HepG2 (cell line): Measurements from ENCODE around the gene COL18A1. TPM values are rescaled to one million over a fixed set of nuclear protein-coding genes. Genes with fewer than 3 reads are reported as not detected.

Experiments
- ARID3A ChIP-seq: IDR thresholded peaks from 2 replicates; pipeline ENCODE4 v1.6.1; 2012; ENCODE audit warnings: low read depth, low read length, improper control_type of control experiment
- ARNT2 ChIP-seq: sonication (generic); formaldehyde crosslinking; IDR thresholded peaks from 2 replicates; pipeline ENCODE4 v1.8.0; 2022; ENCODE audit warnings: mild to moderate bottlenecking, low read depth, missing genetic modification reagents, moderate library complexity
- DRAP1 ChIP-seq: IDR thresholded peaks from 2 replicates; pipeline ENCODE4 v1.6.1; 2016; ENCODE audit warnings: missing genetic modification reagents, missing compliant biosample characterization
- HNRNPH1 ChIP-seq: fragments of 200-400 bp; formaldehyde crosslinking; optimal IDR thresholded peaks from 2 replicates; pipeline ENCODE3; 2017; ENCODE audit warnings: mild to moderate bottlenecking, low read depth, low read length
- HOXA3 ChIP-seq: sonication (generic); formaldehyde crosslinking; IDR thresholded peaks from 2 replicates; pipeline ENCODE4 v1.5.0; 2020; ENCODE audit warnings: missing genetic modification reagents
- JUN ChIP-seq: sonication (generic); formaldehyde crosslinking; IDR thresholded peaks from 2 replicates; pipeline ENCODE4 v1.4.0; 2020; ENCODE audit warnings: mild to moderate bottlenecking, missing genetic modification reagents
- MAFK ChIP-seq, 2 experiments: IDR thresholded peaks in 1 of 2; conservative IDR thresholded peaks in 1 of 2; 2 replicates each; pipeline ENCODE4 v1.6.1; 2011; ENCODE audit warnings: improper control_type of control experiment in 2 of 2, low read length in 2 of 2
- NONO ChIP-seq, 2 experiments: fragments of 450-650 bp in 1 of 2; sonication (generic) in 1 of 2; formaldehyde crosslinking in 1 of 2; IDR thresholded peaks in 1 of 2; conservative IDR thresholded peaks in 1 of 2; 2 replicates each; pipeline versions ENCODE4 v1.6.1 to v1.8.0; 2017 to 2022; ENCODE audit warnings: mild to moderate bottlenecking in 1 of 2, missing genetic modification reagents in 1 of 2, moderate library complexity in 1 of 2
- ZBTB25 ChIP-seq: IDR thresholded peaks from 2 replicates; pipeline ENCODE4 v1.6.1; 2018; ENCODE audit warnings: missing genetic modification reagents
- ZC3H4 ChIP-seq: sonication (generic); formaldehyde crosslinking; IDR thresholded peaks from 2 replicates; pipeline ENCODE4 v1.4.0; 2020; ENCODE audit warnings: missing genetic modification reagents, borderline replicate concordance
- ZFP90 ChIP-seq: sonication (generic); formaldehyde crosslinking; IDR thresholded peaks from 2 replicates; pipeline ENCODE4 v1.8.0; 2022; ENCODE audit warnings: missing genetic modification reagents, mild to moderate bottlenecking, inconsistent platforms, borderline replicate concordance
- ZHX2 ChIP-seq, 2 experiments: sonication (generic) in 1 of 2; formaldehyde crosslinking in 1 of 2; IDR thresholded peaks; 2 replicates each; pipeline versions ENCODE4 v1.6.1 to v1.9.0; 2014 to 2022; ENCODE audit warnings: antibody characterized with exemption in 1 of 2, borderline replicate concordance in 1 of 2, inconsistent platforms in 1 of 2, low read depth in 1 of 2, missing genetic modification reagents in 1 of 2
- ZMYM4 ChIP-seq: sonication (generic); formaldehyde crosslinking; IDR thresholded peaks from 2 replicates; pipeline ENCODE4 v1.8.1; 2023; ENCODE audit warnings: mild to moderate bottlenecking, missing genetic modification reagents
- ZNF263 ChIP-seq: sonication (generic); formaldehyde crosslinking; IDR thresholded peaks from 2 replicates; pipeline ENCODE4 v1.4.0; 2020; ENCODE audit warnings: missing genetic modification reagents
- ZNF264 ChIP-seq: sonication (generic); formaldehyde crosslinking; IDR thresholded peaks from 2 replicates; pipeline ENCODE4 v1.4.0; 2020; ENCODE audit warnings: missing genetic modification reagents
- ZNF432 ChIP-seq: sonication (generic); formaldehyde crosslinking; IDR thresholded peaks from 2 replicates; pipeline ENCODE4 v1.5.0; 2020; ENCODE audit warnings: missing genetic modification reagents, mild to moderate bottlenecking, borderline replicate concordance
- ZNF484 ChIP-seq: sonication (generic); formaldehyde crosslinking; IDR thresholded peaks from 2 replicates; pipeline ENCODE4 v1.5.1; 2020; ENCODE audit warnings: mild to moderate bottlenecking, low read depth, missing genetic modification reagents, borderline replicate concordance
- ZSCAN9 ChIP-seq: IDR thresholded peaks from 2 replicates; pipeline ENCODE4 v1.6.1; 2016; ENCODE audit warnings: borderline replicate concordance
- polyA plus RNA-seq, 8 experiments: library from polyadenylated mRNA; depleted of rRNA in 3 of 8; stranded (reverse) in 7 of 8; unstranded in 1 of 8; fragments of >200 nt; fragmentation: Illumina TruSeq in 4 of 8; extraction: Trizol in 4 of 8; gene quantifications; 2 replicates each; pipeline versions ENCODE4 v1.2.1 to v1.2.3, GENCODE V29; 2011 to 2016; ENCODE audit warnings: low read depth in 4 of 8, missing spikeins in 1 of 8, mixed read lengths in 1 of 8; ENCODE audit not compliant: insufficient read depth in 1 of 8
- total RNA-seq, 5 experiments: library from RNA; depleted of rRNA; stranded (reverse); fragments of >200 nt; fragmentation: Illumina TruSeq; extraction: Trizol; gene quantifications; 2 replicates each; pipeline ENCODE4 v1.2.3, GENCODE V29; 2016; ENCODE audit warnings: low read depth in 1 of 5

Gene COL18A1
- total and polyA plus RNA-seq, 2 of the 13 experiments (the other 11 are each of a cell fraction or from before 2014, with no cell fraction given), result 79.0 to 102 TPM

GRCh38 chr21:45555557-45556301, 150.8 kb downstream of the COL18A1 start (continued):
- 0 out of 2 replicates have a peak, but pooled peaks have one; percentile 25 for TF ChIP-seq ZHX2 (IDR thresholded peaks at IDR 0.05; ENCODE audit: low read depth)
- TF ChIP-seq ZHX2 (CRISPR knock-in tag; IDR thresholded peaks at IDR 0.05; ENCODE audit: borderline replicate concordance), result no peak
- TF ChIP-seq ZSCAN9 (CRISPR knock-in tag), result 0 out of 2 replicates have a peak, but pooled peaks have one; percentile 38
- no peak for TF ChIP-seq MAFK (conservative IDR thresholded peaks at IDR 0.05 in 1 of 2, IDR thresholded peaks at IDR 0.05 in 1 of 2; ENCODE audit: low read length in 2 of 2)
- TF ChIP-seq JUN (CRISPR knock-in tag), result no peak; the same call in 1 of the 2 replicates
- no peak for TF ChIP-seq NONO (IDR thresholded peaks at IDR 0.05)
- peak; percentile 51; the same call in 1 of the 2 replicates for TF ChIP-seq NONO (CRISPR knock-in tag; conservative IDR thresholded peaks at IDR 0.05)
- no peak for TF ChIP-seq ZNF484 (CRISPR knock-in tag)
- TF ChIP-seq ZMYM4 (CRISPR knock-in tag), result peak; percentile 61
- peak; percentile 47 for TF ChIP-seq ZNF264 (CRISPR knock-in tag)
- peak; percentile 85; the same call in 1 of the 2 replicates for TF ChIP-seq HOXA3 (CRISPR knock-in tag)
- 0 out of 2 replicates have a peak, but pooled peaks have one; percentile 38 for TF ChIP-seq ZC3H4
- no peak for TF ChIP-seq ARID3A
- TF ChIP-seq ZNF432, result no peak
- peak; percentile 68; the same call in 1 of the 2 replicates for TF ChIP-seq ZFP90
- no peak for TF ChIP-seq DRAP1 (CRISPR knock-in tag)
- TF ChIP-seq ARNT2 (CRISPR knock-in tag), result peak; percentile 86
- peak; percentile 22; the same call in 1 of the 2 replicates for TF ChIP-seq ZNF263 (CRISPR knock-in tag)
- TF ChIP-seq ZBTB25, result peak; percentile 76
- no peak for TF ChIP-seq HNRNPH1
